Islet of Langerhans (tissue), 1 donor: Measurements from ENCODE around the gene NFKBIL1.
"Not testable (repeated sequence)": the region's sequence is repeated elsewhere in the genome, so short reads cannot be mapped to it uniquely, and the experiment has no call there.

Experiments used
- FAIRE-seq: peaks from one replicate; lab custom pipeline; 2011; peaks lifted over from hg19 to GRCh38; lab: Jason Lieb, UNC

NFKBIL1 gene

DNA sequence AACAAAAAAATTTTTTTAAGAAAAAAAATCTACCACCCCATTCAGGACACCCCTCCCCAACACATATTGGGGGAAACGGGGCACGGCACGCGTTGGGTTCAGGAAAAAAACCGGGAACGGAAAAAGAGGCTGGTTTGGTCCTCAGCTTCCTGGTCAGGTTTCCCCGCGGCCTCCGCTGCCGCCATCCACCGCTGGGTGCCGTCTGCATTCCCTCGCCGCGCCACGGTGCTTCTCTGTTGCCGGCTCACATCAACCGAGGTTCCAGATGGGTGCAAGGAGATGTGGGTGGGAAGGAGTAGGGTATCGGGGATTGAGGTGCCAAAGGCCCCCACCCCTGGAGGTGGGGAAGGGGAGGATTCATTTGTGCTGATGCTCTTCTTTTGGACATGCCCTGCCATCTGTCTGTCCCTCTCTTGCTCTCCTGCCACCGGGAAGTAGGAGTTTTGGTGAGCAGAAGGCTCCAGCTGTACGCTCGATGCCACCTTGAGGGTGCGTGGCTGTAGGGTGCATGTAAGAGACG is 12.8 kb upstream of the NFKBIL1 start:
- no peak for FAIRE-seq

DNA sequence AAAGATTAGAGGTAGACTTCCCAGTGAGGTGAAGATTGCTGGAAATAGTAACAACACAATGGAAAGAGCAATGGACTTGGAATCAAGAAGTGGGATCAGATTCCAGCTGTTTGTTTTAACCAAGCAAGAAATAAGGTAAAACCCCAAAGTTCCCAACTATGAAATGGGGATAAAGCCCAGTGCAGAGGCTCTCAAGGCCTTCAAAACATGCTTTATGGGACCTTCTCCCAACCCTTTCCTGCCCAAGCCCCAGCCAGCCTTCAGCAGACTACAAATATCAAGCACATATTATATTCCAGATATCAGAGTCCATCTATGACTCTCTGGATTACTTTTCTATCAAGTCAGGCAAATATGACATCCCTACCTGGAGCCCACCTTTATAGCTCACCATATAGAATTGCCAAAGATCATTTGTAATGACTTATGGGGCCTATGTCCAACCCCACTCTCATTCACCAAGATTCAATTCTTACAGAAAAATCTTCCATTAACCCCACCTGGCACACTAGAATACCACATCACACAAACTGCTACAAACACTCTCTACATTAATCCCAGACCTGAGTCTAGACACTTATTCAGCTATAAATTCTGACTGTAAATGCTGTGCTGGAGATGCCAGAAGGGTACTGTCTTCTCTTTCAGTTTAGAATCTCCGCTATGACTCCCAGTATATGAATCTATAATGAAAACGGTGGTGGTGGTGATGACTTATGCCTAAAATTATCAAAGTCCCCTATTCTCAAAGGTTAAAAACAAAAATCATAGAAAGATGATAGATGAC is 11.7 kb upstream of the NFKBIL1 start:
- FAIRE-seq: no peak

DNA sequence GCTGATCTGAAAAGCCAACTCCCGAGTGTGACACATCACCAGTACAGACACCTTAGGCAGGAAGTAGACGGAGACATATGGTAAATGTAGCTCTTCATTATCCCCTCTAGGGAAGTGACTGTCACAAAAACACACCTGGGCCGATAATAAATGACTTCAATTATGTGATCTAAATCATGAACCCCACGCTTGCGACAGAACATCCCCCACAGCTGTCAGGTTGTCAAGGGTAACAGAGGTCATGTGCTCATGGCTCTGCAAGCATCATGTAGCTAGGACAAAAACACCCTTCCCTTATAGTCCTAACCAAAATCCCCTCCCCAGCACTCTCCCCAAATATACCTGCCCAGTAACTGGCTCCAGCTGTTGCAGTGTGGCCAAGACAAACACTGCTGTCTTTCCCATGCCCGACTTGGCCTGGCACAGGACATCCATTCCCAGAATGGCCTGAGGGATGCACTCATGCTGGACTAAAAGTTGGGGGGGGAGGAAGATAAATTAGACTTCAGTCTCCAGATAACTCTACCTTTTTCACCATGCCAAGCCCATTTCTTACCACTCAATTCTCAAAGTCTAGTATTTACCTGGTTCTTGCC is 8.5 kb upstream of the NFKBIL1 start:
- FAIRE-seq: no peak

DNA sequence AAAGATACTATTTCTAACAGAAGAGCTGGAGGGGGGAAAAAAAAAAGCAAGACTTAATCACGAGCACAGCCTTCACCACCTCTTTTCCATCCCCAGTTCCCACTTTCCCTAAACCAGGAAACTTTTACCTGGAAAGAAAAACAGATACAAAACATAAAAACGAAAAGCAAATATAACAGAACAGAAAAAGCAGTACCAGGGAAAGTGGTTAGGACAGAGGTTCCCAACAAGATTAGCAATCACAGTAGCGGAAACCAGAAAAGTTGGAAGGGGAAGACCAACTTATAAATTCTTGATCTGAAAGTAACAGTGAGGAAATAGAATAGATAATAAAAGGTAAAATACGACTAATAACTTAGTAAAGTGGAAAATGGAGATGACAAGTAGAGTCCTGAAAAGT is 6.8 kb upstream of the NFKBIL1 start:
- FAIRE-seq: no peak

DNA sequence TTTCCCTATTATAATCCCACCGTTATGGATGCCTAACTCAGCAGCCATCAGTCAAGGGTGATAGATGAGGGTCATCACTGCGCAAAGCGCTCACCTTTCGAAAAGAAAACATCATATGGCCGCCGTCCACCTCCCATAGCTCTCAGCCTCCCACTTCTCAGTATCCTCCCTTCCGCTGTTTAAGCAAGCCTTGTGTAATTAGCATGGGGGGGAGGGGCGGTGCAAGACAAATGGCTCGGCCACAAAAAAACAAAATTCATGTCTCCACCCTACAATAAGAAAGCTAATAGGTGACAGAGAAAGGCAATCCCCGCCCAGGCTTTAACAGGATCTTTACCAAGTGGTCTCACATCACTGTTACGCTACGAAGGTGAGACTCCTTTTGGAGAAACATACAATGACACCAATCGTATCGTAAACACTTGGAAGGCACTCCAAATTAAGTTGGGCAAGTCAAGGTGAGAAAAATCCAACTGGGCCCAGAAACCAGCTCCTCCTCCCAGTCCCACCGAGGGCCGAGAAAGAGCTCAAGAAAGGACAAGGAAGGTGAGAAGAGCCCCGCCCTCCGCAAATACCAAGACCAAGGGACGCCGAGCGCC is 6.2 kb upstream of the NFKBIL1 start:
- no peak for FAIRE-seq

DNA sequence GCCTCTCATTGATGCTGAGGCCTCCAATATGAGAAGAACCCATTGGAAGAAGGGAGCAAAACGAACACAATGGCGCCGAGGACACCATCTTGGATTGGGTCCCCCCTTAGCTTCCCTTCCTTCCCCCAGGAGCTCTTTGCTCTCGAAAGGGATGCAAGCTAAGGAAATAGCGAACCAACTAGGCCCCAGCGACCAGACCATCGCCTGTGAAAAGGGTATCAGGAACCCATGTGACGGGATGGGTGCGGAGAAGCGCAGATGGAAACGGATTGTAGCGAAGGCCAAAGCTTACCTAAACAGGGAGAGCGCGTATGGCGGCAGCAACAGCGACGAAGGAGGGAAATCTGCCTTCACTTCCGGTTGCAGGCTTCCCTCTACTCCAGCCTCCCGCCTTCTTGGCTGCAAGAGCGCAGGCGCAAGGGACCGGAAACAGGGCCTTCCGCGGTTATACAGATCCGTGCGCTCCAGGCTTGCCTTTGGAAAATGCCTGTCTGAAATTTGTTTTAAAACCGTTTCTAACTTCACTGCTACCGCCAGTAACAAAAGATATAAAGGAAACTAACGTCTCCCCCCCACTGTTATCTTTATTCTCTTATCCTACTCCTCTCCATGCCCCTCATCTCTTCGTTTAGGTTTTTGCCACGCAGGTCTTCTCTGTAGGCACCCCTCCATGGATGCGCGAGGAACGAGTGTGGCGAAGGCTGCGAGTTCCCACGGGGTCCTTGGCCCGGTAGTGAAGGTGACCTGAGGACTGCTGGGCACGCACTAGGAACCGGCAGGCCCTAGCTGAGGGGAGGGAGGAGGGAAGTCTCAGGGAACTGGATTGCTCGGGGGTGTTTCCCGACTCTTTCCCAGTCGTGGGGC is 5.5 kb upstream of the NFKBIL1 start, which contains the start of gene DDX39B:
TSS of gene DDX39B (minus strand) at position 346 of the 864 bp plus-strand sequence. CDS start 1,471 bp downstream, outside the sequence.
- no peak for FAIRE-seq

DNA sequence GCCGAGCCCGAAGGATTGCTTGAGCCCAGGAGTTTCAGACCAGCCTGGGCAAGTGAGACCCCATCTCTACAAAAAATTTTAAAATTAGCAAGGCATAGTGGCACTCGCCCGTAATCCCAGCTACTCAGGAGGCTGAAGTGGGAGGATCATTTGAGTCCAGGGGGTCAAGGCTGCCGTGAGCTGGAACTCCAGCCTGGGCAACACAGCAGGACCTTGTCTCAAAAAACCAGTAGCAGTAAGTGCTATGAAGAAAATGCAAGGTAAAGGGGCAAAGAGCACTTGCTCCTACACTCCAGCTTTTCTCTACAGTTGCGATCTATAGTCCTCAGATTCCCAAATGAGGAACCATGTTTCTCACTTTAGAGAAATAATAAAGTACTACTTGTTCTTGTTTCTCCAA is 3.8 kb upstream of the NFKBIL1 start:
- FAIRE-seq: no peak

DNA sequence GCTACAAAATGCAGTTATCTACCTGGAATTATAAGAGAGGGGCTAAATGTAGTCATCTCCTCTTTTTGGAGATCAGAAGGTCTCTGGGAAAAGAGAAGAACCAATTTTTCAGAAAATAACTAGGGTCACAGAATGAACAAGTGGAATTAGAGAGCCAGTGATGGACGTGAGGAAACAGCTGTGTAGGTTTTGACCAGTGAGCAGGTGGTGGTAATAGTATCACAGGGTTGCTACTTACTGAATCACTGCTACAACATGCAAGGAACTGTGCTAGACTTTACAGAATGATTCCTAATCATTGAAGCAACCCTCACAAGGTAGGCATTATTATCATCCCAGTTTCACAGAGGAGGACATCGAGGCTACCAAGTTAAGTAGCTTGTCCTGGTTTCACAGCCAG is 2.7 kb upstream of the NFKBIL1 start:
- no peak for FAIRE-seq

DNA sequence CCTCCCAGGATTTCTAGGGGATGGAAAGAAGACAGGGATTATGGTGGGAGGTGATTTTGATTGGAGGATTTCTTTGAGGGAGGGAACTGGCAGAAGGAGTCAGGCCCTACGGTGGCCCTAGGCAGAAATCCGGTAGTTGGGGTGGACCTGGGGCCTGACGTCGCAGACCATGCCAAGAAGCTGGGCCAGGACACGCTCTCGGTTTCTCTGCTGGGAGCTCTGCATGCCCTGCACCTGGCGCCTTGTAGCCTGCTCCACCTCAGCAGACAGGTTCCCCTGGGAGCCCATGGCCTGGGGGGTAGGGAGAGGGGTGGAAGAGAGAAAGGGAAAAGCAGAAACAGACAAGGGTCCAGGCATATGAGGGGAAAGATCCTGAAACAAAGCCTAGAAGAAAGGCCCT is 2.1 kb upstream of the NFKBIL1 start:
- FAIRE-seq: no peak

DNA sequence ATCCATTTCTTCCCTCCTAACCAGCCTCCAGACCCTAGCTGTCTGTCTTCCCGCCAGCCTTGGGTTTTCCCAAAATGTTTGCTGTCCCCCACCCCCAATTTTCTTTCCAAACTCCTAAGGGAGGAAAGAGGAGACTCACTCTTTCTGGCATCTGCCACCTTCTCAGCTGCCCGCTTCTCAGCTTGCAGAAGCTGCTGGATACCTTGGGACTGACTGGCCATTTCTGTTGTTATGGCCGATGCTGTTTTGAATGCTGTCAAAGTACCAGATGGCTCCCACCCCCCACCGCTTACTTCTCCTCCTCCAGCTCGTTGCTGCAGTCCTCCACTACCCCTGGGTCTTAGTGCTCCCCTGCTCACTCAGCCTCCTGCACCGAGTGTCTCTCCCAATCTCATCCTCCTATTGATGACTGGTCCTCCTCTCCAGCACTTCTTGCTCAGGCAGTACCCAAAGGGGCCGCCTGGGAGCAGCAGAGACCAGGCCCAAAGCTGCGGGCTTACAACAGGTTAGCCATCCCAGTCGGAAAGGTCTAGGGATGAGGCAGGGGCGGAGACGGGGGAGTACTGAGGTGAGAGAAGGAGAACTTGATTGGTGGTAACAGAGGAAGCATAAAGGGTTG is 960 bp upstream of the NFKBIL1 start, which contains the start of gene ATP6V1G2:
TSS of gene ATP6V1G2 (minus strand) at position 270 of the 619 bp plus-strand sequence. CDS start at position 221, 49 bp downstream.
- FAIRE-seq: no peak

DNA sequence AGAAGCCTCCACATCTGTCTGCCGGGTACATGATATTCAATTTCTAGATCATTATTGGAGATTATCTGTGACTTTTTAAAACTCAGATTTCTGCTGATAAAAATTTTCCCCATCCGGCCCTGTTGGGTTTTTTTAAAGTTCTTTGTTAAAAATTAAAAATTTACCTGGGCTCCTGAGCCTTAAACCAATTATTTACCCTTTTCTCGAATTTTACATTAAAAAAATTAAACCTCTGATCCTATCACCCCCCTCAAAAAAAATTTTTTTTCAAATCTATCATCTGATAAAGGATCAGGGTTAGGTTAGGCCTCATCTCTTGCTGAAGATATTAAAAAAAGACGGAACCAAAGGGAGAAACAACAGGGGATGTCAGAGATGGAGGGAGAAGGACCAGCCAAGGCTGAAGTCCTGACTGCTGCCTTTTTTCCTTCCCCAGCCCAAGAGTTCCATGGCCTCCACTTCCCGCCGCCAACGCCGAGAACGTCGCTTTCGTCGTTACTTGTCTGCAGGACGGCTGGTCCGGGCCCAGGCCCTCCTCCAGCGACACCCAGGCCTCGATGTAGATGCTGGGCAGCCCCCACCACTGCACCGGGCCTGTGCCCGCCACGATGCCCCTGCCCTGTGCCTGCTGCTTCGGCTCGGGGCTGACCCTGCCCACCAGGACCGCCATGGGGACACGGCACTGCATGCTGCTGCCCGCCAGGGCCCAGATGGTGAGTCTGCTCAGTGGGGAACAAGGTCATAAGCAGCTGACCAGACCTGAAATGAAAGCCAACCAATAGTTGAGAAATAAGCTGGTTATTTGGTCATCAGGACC is 527 bp downstream of the NFKBIL1 start:
- FAIRE-seq: no peak

DNA sequence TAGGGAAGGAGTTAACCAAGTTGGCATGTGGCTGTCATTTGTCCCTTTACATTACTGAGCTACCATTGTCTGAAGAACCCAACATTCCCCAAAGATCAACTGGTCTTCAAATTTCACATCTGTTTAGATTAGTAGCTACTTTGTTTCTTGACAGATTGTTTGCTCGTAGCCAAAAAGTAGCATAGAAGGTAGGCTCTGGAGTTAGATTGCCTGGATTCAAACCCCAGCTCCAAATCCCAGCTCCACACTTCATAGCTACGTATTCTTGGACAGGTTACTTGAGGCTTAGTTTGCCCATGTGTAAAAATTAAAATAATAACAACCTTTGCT is 1.1 kb downstream of the NFKBIL1 start:
- FAIRE-seq: no peak

DNA sequence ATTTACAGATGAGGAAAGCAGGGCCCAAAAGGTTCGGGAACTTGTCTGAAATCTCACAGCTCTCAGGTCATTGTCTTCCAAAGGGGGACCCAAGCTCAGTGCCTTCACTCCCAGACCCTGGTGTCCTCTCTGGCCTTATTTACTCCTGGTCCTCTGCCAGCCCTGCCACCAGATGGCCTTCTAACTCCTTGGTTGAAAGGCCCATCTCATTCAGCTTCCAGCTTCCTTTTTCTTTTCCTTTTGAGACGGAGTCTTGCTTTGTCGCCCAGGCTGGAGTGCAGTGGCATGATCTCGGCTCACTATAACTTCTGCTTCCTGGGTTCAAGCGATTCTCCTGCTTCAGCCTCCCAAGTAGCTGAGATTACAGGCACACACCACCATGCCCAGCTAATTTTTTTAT is 4.0 kb downstream of the NFKBIL1 start:
- not testable (repeated sequence) for FAIRE-seq

DNA sequence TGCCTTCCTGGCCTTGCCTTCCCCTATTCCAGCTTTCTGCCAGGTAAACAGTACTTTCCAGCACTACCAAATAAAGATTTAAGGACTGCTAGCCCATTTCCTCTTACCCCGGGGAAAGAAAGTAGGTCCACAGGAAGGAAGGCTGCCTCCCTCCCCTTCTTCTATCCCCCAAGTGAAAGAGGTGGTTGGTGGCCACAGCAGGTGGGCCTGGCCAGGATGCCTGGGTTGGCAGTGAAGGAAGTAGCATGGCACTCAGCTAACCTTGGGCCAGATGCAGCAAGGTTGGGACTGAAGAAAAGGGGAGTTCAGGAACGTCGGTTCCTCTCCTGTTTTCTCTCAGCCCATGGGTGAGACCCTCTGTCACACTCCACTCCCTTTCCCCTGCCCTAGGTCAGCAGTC is 8.9 kb downstream of the NFKBIL1 start:
- FAIRE-seq: no peak

DNA sequence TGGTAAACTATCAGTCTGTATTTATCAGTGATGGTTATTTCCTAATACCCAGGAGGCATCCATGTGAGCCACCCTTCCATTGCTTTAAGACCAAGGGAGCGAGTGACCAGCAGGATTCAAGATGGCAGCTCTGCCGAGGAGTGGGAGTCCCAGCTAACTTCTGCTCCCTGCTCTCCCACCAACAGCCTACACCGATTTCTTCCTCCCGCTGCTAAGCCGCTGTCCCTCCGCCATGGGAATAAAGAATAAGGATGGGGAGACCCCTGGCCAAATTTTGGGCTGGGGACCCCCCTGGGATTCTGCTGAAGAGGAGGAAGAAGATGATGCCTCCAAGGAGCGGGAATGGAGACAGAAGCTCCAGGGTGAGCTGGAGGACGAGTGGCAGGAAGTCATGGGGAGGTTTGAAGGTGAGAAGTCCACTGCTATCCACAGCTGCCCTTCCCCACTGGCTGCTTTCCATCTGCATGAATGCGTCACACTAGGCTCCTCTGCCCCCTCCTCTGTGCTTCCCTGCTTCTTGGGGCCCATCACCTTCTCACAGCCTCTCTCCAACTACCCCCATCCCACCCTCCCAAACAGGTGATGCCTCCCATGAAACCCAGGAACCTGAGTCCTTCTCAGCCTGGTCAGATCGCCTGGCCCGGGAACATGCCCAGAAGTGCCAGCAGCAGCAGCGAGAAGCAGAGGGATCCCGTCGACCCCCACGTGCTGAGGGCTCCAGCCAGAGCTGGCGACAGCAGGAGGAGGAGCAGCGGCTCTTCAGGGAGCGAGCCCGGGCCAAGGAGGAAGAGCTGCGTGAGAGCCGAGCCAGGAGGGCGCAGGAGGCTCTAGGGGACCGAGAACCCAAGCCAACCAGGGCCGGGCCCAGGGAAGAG is 10.3 kb downstream of the NFKBIL1 start:
- FAIRE-seq: no peak

DNA sequence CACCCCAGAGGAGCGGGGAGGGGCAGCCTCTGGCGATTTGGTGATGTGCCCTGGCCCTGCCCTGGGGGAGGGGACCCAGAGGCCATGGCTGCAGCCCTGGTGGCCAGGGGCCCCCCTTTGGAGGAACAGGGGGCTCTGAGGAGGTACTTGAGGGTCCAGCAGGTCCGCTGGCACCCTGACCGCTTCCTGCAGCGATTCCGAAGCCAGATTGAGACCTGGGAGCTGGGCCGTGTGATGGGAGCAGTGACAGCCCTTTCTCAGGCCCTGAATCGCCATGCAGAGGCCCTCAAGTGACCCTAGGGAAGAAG is 10.9 kb downstream of the NFKBIL1 start:
- FAIRE-seq: no peak

DNA sequence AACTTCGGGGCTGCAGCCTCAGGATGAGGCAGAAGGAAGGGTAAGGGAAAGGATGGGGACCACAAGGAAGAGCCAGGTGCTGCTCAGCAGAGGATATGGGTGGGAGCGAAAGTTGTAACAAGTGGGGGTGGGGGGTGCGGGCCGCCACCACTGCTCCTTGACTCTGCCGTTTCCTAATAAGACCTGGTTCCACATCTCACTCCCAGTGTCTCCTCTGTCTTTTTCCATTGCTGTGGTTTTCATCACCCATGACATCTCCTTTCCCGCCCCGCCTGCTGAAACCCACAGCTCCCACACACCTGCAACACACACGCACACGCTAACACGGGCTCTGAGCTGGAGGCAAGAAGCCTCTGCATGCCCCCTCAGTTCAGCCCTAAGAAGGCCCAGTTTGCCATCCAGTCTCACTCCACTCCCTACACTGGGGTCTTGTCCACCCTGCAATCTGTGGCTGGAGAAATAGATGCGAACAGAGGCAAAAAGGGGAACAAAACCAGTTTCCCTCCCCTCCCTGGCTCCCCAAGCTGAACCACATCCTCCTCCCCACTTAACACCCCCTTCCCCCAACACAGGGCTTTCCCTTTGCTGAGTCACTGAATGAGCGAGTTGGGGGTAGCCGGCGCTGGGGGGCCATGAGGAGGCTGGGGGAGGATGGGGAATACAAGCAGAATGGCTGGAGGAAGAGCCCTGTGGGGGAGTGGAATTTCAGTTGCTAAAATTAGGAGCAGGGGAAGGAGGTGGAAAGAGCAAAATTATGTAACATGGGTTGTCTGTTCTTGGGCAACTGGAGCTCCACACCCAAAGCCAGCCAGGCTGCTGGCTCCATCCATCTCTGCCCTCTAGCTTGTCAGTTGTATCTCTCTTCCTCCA is 11.5 kb downstream of the NFKBIL1 start:
- no peak for FAIRE-seq

DNA sequence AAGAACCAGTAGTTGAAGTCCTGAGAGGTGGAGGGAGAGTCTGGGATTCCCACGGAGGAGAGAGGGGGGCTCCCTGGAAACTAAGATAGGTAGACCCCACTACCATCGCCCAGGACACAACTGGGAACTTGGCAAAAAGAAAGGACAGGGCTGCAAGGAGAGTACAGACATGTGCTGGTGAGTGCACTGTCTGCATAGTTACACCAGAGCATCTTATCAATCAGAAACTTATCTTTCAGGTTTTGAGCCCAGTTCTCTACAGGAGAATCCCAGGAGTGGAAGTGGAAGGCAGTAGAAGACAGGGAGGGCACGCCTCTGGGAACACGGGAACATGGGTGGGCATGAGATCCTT is 12.2 kb downstream of the NFKBIL1 start:
- FAIRE-seq: no peak

DNA sequence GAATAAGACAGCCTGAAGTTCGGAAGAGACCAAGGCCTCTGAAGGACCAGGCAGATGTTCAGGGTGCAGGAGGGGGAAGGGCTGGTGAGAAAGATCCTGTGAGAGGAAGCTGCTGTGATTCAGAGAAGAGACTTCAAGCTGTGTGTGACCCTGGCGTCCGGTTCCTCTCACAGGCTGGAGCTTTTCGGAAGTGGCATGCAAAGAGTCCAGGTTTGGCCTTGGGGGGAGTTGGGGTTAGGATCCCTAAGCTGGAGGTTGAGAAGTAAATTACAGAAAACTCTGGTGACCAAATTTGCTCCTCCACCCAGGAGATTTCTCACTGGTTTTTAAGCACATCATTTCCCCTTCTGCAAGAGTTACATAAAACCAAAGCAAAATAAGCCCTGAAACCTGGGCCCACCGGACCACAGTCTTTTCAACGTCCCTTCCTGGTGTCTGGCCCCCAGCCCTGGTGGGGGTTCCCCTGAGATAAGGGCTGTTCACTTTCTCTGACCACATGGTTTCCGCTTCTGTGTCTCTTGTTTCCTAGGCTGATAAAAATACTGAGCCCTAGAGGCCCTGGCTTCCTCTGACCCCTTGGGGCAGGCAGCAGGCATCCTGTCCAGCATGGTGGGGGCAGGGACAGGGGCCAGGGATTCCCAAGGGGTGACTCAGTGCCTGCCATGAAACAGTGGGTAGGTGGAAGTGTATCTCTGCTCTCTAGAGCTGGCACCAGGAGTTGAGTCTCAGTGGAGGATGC is 12.7 kb downstream of the NFKBIL1 start:
- FAIRE-seq: no peak
